ENCODE measurements around the gene FGR. TPM values are rescaled to one million over a fixed set of nuclear protein-coding genes. Genes with fewer than 3 reads are reported as not detected.

Gene FGR
- 1,035 TPM for total RNA-seq (2013)
- 1,000 to 10,000 TPM in 1 of 3 donors, 100 to 1,000 TPM in 2; 371 to 1,340 (median 571) TPM for polyA plus RNA-seq
- polyA minus RNA-seq: 537 and 776 TPM in 2 replicates
- 638 to 1,098 (median 808) reads per million in 11 experiments for total RNA-seq

- Mint-ChIP-seq H3K4me1 (peaks cover 64% of the 10 kb centered on the region), H3K9me3 (peaks cover 0 to 2% (median 0%) of the 10 kb centered on the region in 7 donors), H3K27ac (peak within 1 kb of the TSS in 6 of 7 donors; percentile 98 to 100 (median 99)), H3K4me3 (peak within 1 kb of the TSS; percentile 94 to 96), H3K36me3 (peaks cover 20 to 40% of the 10 kb centered on the region in 2 donors), H3K27me3 (ENCODE audit: low read depth in 3 of 3) (peaks cover 0 to 2% (median 0%) of the 10 kb centered on the region in 3 donors)
- no peaks in the 10 kb centered on the region for H3K9me3 ChIP-seq (replicated peaks in 1 of 2; ENCODE audit: control insufficient read depth in 1 of 2, insufficient read depth in 1 of 2, low read length in 2 of 2)
- H3K27ac ChIP-seq (ENCODE audit: low read depth in 1 of 2, low read length in 2 of 2): peak within 1 kb of the TSS; percentile 96 to 98
- peaks cover 59% of the 10 kb centered on the region for H3K79me2 ChIP-seq (ENCODE audit: insufficient read depth, low read length)
- peaks cover 64 to 75% of the 10 kb centered on the region in 2 donors for H3K4me1 ChIP-seq (ENCODE audit: control insufficient read depth in 1 of 2, insufficient read depth in 2 of 2, low read length in 2 of 2)
- DNase-seq: peak; percentile 79 to 82 (median 80)
- intact Hi-C loops (cut with micrococcal nuclease): loop anchor here in 1 of 2 donors (2.0 to 5.0 kb wide), 2 partner anchors 14 to 633 kb away; no protein-coding TSS in a partner anchor
- TF ChIP-seq CTCF (IDR thresholded peaks at IDR 0.05): no peak
- peak within 1 kb of the TSS; percentile 81 to 100 (median 84) for H3K4me3 ChIP-seq (replicated peaks in 1 of 3; ENCODE audit: low read depth in 2 of 3, low read length in 3 of 3)
- peak within 1 kb of the TSS; percentile 100 for H3K9ac ChIP-seq (ENCODE audit: insufficient read depth, low read length, poor library complexity, severe bottlenecking)
- 0% methylated on average over 15 of the region's 28 CpGs for WGBS (ENCODE audit: insufficient coverage)
- no peak within 1 kb of the TSS for H2AFZ ChIP-seq (ENCODE audit: insufficient read depth, low read depth, low read length, poor library complexity, severe bottlenecking)
- peak within 1 kb of the TSS; percentile 96 for H3K4me2 ChIP-seq (replicated peaks; ENCODE audit: extremely low read depth, low read length, poor library complexity, severe bottlenecking)
- peaks cover 2 to 11% of the 10 kb centered on the region in 2 donors for H3K36me3 ChIP-seq (replicated peaks in 1 of 2; ENCODE audit: control insufficient read depth in 1 of 2, insufficient read depth in 2 of 2, low read length in 2 of 2)
- H3K27me3 ChIP-seq (ENCODE audit: control insufficient read depth in 2 of 2, insufficient read depth in 2 of 2, low read length in 2 of 2): no peaks in the 10 kb centered on the region
- peaks cover 15% of the 10 kb centered on the region for H4K20me1 ChIP-seq (ENCODE audit: insufficient read depth, low read length)
Observed at GRCh38 chr1:27634985-27635367, at the start of gene FGR. Gene FGR (minus strand): TSS chr1:27635185. CDS start chr1:27623916, 11,269 bp downstream.

GRCh38 chr1:27684176-27684575 is 49.2 kb upstream of the FGR start:
- H3K27me3 ChIP-seq (ENCODE audit: control insufficient read depth in 2 of 2, insufficient read depth in 2 of 2, low read length in 2 of 2): no peaks in the 10 kb centered on the region

More at GRCh38 chr1:27684176-27684575, 49.2 kb upstream of the FGR start:
- Mint-ChIP-seq H3K27me3 (ENCODE audit: low read depth in 3 of 3) (peaks cover 0 to 3% (median 3%) of the 10 kb centered on the region in 3 donors), H3K36me3 (peaks cover 0 to 7% of the 10 kb centered on the region in 2 donors), H3K9me3 (peaks cover 20 to 37% (median 33%) of the 10 kb centered on the region in 7 donors), H3K4me1 (no peaks in the 10 kb centered on the region), H3K27ac (peak overlapping the region in 1 of 7 donors; percentile 58), H3K4me3 (no peak overlapping the region)
- Histone ChIP-seq H3K36me3 (replicated peaks in 1 of 2; ENCODE audit: control insufficient read depth in 1 of 2, insufficient read depth in 2 of 2, low read length in 2 of 2) (no peaks in the 10 kb centered on the region), H3K4me1 (ENCODE audit: control insufficient read depth in 1 of 2, insufficient read depth in 2 of 2, low read length in 2 of 2) (no peaks in the 10 kb centered on the region), H3K9me3 (replicated peaks in 1 of 2; ENCODE audit: control insufficient read depth in 1 of 2, insufficient read depth in 1 of 2, low read length in 2 of 2) (peaks cover 25 to 26% of the 10 kb centered on the region in 2 donors), H3K4me2 (replicated peaks; ENCODE audit: extremely low read depth, low read length, poor library complexity, severe bottlenecking) (no peak overlapping the region), H3K27ac (ENCODE audit: low read depth in 1 of 2, low read length in 2 of 2) (no peak overlapping the region), H4K20me1 (ENCODE audit: insufficient read depth, low read length) (no peaks in the 10 kb centered on the region), H3K4me3 (replicated peaks in 1 of 3; ENCODE audit: low read depth in 2 of 3, low read length in 3 of 3) (no peak overlapping the region), H3K9ac (ENCODE audit: insufficient read depth, low read length, poor library complexity, severe bottlenecking) (no peak overlapping the region), H2AFZ (ENCODE audit: insufficient read depth, low read depth, low read length, poor library complexity, severe bottlenecking) (no peak overlapping the region), H3K79me2 (ENCODE audit: insufficient read depth, low read length) (no peaks in the 10 kb centered on the region)
- intact Hi-C loops (cut with micrococcal nuclease): no loop called here
- 100% methylated on average over 1 of the region's 2 CpGs for WGBS (ENCODE audit: insufficient coverage)
- no peak for TF ChIP-seq CTCF (IDR thresholded peaks at IDR 0.05)
- no peak for DNase-seq

Data from CD14-positive monocyte (primary cell).